ENCODE measurements around the gene HELZ2.

Gene HELZ2

DNA sequence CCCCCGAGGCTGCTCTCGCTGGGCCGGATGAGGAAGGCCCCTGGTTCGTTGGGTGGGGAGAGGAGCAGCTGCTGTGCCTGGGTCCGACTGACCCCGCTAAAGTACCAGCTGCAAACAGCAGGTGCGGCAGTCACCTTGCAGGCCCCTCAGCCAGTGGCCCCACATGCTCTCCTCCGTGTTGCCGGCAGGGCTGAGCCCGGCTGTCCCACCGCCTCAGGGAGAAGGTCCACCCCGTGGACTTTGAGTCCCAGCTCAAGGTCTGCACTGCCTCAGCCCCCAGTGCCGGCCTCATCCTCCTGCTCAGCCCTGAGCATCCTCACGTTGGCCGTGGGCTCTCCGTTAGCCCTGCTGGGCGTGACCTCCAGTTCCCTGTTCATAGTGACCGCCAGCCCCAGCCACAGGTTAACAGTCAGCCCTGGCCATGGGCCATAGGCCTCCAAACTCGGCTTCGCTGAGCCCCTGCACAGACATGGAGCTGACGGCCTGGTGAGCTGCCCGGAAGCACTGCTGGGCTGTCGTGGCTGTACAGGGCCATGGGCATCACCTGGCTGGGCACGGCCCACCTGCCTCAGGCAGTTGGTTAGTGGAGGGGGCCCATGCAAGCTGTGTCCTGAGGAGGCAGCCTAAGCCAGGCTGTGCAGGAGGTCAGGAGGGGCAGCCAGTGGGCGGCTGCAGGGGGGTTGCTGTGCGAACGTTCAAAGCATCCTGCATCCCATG lies 29.6 kb downstream of the HELZ2 start:
- H3K27ac ChIP-seq (replicated peaks), result no peak overlapping the region
- peaks cover 58% of the 10 kb centered on the region for H3K27me3 ChIP-seq (ENCODE audit: insufficient read depth, poor library complexity, severe bottlenecking)
- no peak for DNase-seq (ENCODE audit: low read depth in 1 of 2, low spot score in 1 of 2)
- TF ChIP-seq SPI1 (IDR thresholded peaks at IDR 0.05; ENCODE audit: borderline replicate concordance, low read depth), result no peak
- no peak overlapping the region for H3K4me3 ChIP-seq (replicated peaks; ENCODE audit: insufficient read depth, low read length)

- no peak for DNase-seq (ENCODE audit: low read depth in 1 of 2, low spot score in 1 of 2)
- H3K4me3 ChIP-seq (replicated peaks; ENCODE audit: insufficient read depth, low read length), result no peak overlapping the region
- TF ChIP-seq, protein P1, sequence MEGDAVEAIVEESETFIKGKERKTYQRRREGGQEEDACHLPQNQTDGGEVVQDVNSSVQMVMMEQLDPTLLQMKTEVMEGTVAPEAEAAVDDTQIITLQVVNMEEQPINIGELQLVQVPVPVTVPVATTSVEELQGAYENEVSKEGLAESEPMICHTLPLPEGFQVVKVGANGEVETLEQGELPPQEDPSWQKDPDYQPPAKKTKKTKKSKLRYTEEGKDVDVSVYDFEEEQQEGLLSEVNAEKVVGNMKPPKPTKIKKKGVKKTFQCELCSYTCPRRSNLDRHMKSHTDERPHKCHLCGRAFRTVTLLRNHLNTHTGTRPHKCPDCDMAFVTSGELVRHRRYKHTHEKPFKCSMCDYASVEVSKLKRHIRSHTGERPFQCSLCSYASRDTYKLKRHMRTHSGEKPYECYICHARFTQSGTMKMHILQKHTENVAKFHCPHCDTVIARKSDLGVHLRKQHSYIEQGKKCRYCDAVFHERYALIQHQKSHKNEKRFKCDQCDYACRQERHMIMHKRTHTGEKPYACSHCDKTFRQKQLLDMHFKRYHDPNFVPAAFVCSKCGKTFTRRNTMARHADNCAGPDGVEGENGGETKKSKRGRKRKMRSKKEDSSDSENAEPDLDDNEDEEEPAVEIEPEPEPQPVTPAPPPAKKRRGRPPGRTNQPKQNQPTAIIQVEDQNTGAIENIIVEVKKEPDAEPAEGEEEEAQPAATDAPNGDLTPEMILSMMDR (IDR thresholded peaks at IDR 0.05; ENCODE audit: insufficient read depth, low read length), result no peak
- TF ChIP-seq REST (IDR thresholded peaks at IDR 0.05; ENCODE audit: insufficient replicate concordance, low read depth) (no peak), POLR2AphosphoS5 (IDR thresholded peaks at IDR 0.05; ENCODE audit: low read depth) (no peak), SPI1 (IDR thresholded peaks at IDR 0.05; ENCODE audit: borderline replicate concordance, low read depth) (no peak), GABPA (IDR thresholded peaks at IDR 0.05; ENCODE audit: low read depth) (no peak)
- H3K27me3 ChIP-seq (ENCODE audit: insufficient read depth, poor library complexity, severe bottlenecking), result peaks cover 55% of the 10 kb centered on the region
- no peak overlapping the region for H3K27ac ChIP-seq (replicated peaks)
These were observed 30.3 kb downstream of the HELZ2 start for GRCh38 chr20:63543733-63544132.

DNA sequence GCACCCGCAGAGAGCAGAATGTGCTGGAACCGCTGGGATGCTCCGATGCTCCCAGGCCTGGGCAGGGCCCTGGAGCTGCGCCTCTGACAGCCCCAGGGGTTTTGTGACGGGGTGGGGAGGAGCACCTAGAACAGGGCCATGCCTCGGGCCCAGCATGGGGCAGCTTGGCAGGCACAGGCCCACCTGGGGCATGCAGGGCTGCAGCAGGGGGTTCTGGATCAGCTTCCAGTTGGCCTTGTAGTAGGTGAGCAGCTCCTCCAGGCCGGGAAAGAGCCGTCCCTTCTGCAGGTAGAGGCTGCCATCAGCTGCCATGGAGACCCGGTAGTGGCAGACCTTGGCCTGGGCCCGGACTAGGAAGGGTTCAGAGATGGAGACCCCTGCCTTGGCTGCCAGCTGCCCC lies 30.9 kb downstream of the HELZ2 start:
- Histone ChIP-seq H3K4me3 (replicated peaks; ENCODE audit: insufficient read depth, low read length) (no peak overlapping the region), H3K27me3 (ENCODE audit: insufficient read depth, poor library complexity, severe bottlenecking) (peaks cover 49% of the 10 kb centered on the region), H3K27ac (replicated peaks) (no peak overlapping the region)
- TF ChIP-seq, protein P1 (IDR thresholded peaks at IDR 0.05; ENCODE audit: insufficient read depth, low read length), result no peak
- TF ChIP-seq REST (IDR thresholded peaks at IDR 0.05; ENCODE audit: insufficient replicate concordance, low read depth) (no peak), POLR2AphosphoS5 (IDR thresholded peaks at IDR 0.05; ENCODE audit: low read depth) (no peak), SPI1 (IDR thresholded peaks at IDR 0.05; ENCODE audit: borderline replicate concordance, low read depth) (no peak), GABPA (IDR thresholded peaks at IDR 0.05; ENCODE audit: low read depth) (no peak)
- no peak for DNase-seq (ENCODE audit: low read depth in 1 of 2, low spot score in 1 of 2)

DNA sequence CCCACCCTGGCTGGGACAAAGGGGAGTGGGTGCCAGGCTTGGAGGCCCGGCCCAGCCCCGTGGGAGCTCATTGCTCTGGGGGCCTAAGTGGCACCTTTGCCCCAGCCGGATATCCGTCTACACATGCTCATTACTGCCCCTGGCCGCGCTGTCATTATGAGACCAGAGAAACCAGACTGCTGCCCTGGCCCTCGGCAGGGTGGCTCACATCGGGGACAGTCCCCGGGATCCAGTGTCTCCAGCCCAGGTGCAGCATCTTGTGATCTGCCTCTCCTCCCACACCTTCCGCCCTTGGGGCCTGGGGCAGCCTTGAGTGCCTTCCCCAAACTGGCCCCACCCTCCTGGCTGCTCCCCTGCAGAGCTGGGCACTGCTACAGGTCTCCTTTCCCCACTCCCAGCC lies 31.3 kb downstream of the HELZ2 start:
- DNase-seq (ENCODE audit: low read depth in 1 of 2, low spot score in 1 of 2), result no peak
- H3K27me3 ChIP-seq (ENCODE audit: insufficient read depth, poor library complexity, severe bottlenecking), result peaks cover 45% of the 10 kb centered on the region
- no peak for TF ChIP-seq SPI1 (IDR thresholded peaks at IDR 0.05; ENCODE audit: borderline replicate concordance, low read depth)
- TF ChIP-seq, protein P1 (IDR thresholded peaks at IDR 0.05; ENCODE audit: insufficient read depth, low read length), result no peak
- TF ChIP-seq GABPA (IDR thresholded peaks at IDR 0.05; ENCODE audit: low read depth), result no peak
- no peak for TF ChIP-seq REST (IDR thresholded peaks at IDR 0.05; ENCODE audit: insufficient replicate concordance, low read depth)

More for the DNA sequence above, 31.3 kb downstream of the HELZ2 start:
- no peak overlapping the region for H3K4me3 ChIP-seq (replicated peaks; ENCODE audit: insufficient read depth, low read length)
- H3K27ac ChIP-seq (replicated peaks), result no peak overlapping the region
